Loucy (cell line): Measurements from ENCODE around the gene SLPI.

Experiments used
- H2AFZ ChIP-seq: fragments of 200-600 bp; sonication (generic); 2 replicates; pipeline ENCODE4 v1.6.0; 2016; ENCODE audit warnings: antibody characterized with exemption, mild to moderate bottlenecking, low read length, moderate library complexity
- H3F3A ChIP-seq: fragments of 200-600 bp; 2 replicates; pipeline ENCODE4 v1.6.0; 2016; ENCODE audit warnings: antibody characterized with exemption, low read depth, mild to moderate bottlenecking
- H3K27me3 ChIP-seq: fragments of 200-600 bp; sonication (generic); 2 replicates; pipeline ENCODE4 v1.6.1; 2014; ENCODE audit warnings: low read length, mild to moderate bottlenecking; ENCODE audit not compliant: insufficient read depth, poor library complexity, severe bottlenecking
- H3K36me3 ChIP-seq: fragments of 200-600 bp; sonication (generic); 2 replicates; pipeline ENCODE4 v1.6.1; 2016; ENCODE audit warnings: low read length; ENCODE audit not compliant: insufficient read depth
- H3K4me1 ChIP-seq: fragments of 200-600 bp; sonication (generic); 2 replicates; pipeline ENCODE4 v1.5.1; 2014; ENCODE audit warnings: low read length, mild to moderate bottlenecking; ENCODE audit not compliant: insufficient read depth, poor library complexity, severe bottlenecking
- H3K4me2 ChIP-seq: fragments of 200-600 bp; sonication (generic); 2 replicates; pipeline ENCODE4 v1.6.0; 2014; ENCODE audit warnings: antibody characterized with exemption, low read length, low read depth, mild to moderate bottlenecking; ENCODE audit not compliant: poor library complexity, severe bottlenecking
- H3K4me3 ChIP-seq: fragments of 200-600 bp; sonication (generic); 2 replicates; pipeline ENCODE4 v1.5.1; 2014; ENCODE audit warnings: low read length, mild to moderate bottlenecking, mixed read lengths; ENCODE audit not compliant: poor library complexity, severe bottlenecking
- H3K79me2 ChIP-seq: fragments of 200-600 bp; sonication (generic); 2 replicates; pipeline ENCODE4 v1.6.1; 2014; ENCODE audit warnings: low read length; ENCODE audit not compliant: insufficient read depth
- H3K9ac ChIP-seq: fragments of 200-600 bp; sonication (generic); 2 replicates; pipeline ENCODE4 v1.6.0; 2014; ENCODE audit warnings: mild to moderate bottlenecking, low read depth, low read length, moderate library complexity; ENCODE audit not compliant: poor library complexity, severe bottlenecking
- H3K9me2 ChIP-seq: fragments of 200-600 bp; sonication (generic); replicated peaks from 2 replicates; pipeline ENCODE4 v1.6.1; 2016; ENCODE audit warnings: low read depth, low read length, mixed read lengths
- H3K9me3 ChIP-seq: fragments of 200-600 bp; sonication (generic); 2 replicates; pipeline ENCODE4 v1.6.1; 2014; ENCODE audit warnings: mild to moderate bottlenecking, antibody characterized with exemption, low read length, low read depth; ENCODE audit not compliant: insufficient read depth
- H4K20me1 ChIP-seq: fragments of 200-600 bp; sonication (generic); 2 replicates; pipeline ENCODE4 v1.6.0; 2014; ENCODE audit warnings: antibody characterized with exemption, low read length, mild to moderate bottlenecking; ENCODE audit not compliant: insufficient read depth, poor library complexity, severe bottlenecking
- EZH2phosphoT487 ChIP-seq: fragments of 200-600 bp; IDR thresholded peaks from 2 replicates; pipeline ENCODE4 v1.6.1; 2018; ENCODE audit warnings: antibody characterized with exemption, mild to moderate bottlenecking, moderate library complexity, borderline replicate concordance
- TF ChIP-seq, protein P1 (sequence below): fragments of 200-600 bp; sonication (generic); conservative IDR thresholded peaks from 2 replicates; pipeline ENCODE4 v1.5.1; 2014; ENCODE audit warnings: mild to moderate bottlenecking, antibody characterized with exemption, low read length

The SLPI gene

DNA sequence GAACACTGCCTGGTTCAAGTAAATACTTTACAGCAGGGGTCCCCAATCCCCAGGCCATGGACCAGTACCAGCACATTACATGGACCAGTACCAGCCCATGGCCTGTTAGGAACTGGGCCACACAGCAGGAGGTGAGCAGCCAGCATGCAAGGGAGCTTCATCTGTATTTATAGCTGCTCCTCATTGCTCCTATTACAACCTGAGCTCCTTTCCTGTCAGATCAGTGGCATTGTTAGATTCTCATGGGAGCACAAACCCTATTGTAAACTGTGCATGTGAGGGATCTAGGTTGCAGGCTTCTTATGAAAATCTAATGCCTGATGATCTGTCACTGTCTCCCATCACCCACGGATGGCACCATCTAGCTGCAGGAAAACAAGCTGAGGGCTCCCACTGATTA lies 40.3 kb upstream of the SLPI start:
- no peaks in the 10 kb centered on the region for H3K4me1 ChIP-seq
- no peaks in the 10 kb centered on the region for H3K9me2 ChIP-seq
- TF ChIP-seq, protein P1, sequence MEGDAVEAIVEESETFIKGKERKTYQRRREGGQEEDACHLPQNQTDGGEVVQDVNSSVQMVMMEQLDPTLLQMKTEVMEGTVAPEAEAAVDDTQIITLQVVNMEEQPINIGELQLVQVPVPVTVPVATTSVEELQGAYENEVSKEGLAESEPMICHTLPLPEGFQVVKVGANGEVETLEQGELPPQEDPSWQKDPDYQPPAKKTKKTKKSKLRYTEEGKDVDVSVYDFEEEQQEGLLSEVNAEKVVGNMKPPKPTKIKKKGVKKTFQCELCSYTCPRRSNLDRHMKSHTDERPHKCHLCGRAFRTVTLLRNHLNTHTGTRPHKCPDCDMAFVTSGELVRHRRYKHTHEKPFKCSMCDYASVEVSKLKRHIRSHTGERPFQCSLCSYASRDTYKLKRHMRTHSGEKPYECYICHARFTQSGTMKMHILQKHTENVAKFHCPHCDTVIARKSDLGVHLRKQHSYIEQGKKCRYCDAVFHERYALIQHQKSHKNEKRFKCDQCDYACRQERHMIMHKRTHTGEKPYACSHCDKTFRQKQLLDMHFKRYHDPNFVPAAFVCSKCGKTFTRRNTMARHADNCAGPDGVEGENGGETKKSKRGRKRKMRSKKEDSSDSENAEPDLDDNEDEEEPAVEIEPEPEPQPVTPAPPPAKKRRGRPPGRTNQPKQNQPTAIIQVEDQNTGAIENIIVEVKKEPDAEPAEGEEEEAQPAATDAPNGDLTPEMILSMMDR = no peak
- TF ChIP-seq EZH2phosphoT487 = no peak
- no peak overlapping the region for H3K4me2 ChIP-seq
- H3K79me2 ChIP-seq = no peaks in the 10 kb centered on the region
- no peaks in the 10 kb centered on the region for H3K27me3 ChIP-seq
- H3K9me3 ChIP-seq = no peaks in the 10 kb centered on the region
- no peaks in the 10 kb centered on the region for H3K36me3 ChIP-seq
- H4K20me1 ChIP-seq = no peaks in the 10 kb centered on the region
- H3K9ac ChIP-seq = no peak overlapping the region
- H3K4me3 ChIP-seq = no peak overlapping the region
- H3F3A ChIP-seq = no peaks in the 10 kb centered on the region
- no peak overlapping the region for H2AFZ ChIP-seq

GRCh38 chr20:45294003-45294368 lies 39.6 kb upstream of the SLPI start:
- Histone ChIP-seq H3K9me2 (no peaks in the 10 kb centered on the region), H3F3A (no peaks in the 10 kb centered on the region), H3K4me1 (no peaks in the 10 kb centered on the region), H3K27me3 (no peaks in the 10 kb centered on the region), H3K79me2 (no peaks in the 10 kb centered on the region), H3K36me3 (no peaks in the 10 kb centered on the region), H3K4me2 (no peak overlapping the region), H3K9me3 (no peaks in the 10 kb centered on the region), H2AFZ (no peak overlapping the region), H4K20me1 (no peaks in the 10 kb centered on the region), H3K4me3 (no peak overlapping the region), H3K9ac (no peak overlapping the region)
- no peak for TF ChIP-seq EZH2phosphoT487
- TF ChIP-seq, protein P1 = no peak

DNA sequence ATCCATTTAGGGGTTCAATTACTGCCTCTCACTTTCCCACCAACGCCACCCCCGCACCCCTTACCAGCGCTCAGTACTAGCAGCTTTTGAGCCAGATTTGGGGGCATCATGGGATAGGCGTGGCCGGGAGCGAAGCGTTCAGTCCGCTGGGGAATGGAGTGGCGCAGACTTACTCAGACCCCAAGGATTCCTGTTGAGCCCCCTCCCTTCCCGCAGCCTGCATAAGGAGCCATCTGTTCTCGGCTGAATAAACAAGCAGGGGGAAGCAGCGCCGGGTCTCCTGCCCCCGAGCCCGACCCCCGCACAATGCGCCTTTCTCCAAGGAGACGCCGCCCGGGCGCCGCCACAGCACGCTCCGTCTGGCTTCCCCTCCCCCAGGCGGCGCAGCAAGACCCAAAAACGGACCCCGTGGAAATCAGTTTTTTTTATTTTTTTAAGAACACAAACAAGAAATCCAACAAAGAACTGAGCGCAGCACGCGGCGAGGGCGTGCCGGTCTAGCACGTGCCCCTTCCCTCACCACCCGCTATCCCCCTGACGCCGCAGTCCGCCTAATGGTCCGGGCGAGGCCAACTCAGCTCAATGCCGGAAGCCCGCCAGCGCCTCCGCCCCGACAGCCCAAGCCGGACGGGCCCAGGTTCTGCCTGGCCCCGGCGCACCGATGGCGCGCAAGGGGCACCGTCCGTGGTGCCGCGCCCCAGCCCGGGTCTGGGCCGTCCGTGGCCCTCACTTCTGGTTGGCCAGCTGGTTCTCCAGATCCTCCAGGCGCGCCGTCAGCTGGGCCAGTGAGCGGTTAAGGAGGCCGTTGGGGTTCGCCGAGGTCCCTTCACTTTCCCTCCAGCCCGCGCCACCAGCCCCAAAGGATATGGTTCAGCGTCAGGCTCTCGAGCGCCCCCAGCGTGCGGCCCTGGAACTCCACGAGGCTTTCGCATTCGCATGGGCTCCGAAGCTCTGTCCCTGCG lies 39.0 kb upstream of the SLPI start:
- no peak overlapping the region for H3K9ac ChIP-seq
- H3K9me3 ChIP-seq = no peaks in the 10 kb centered on the region
- H3K27me3 ChIP-seq = no peaks in the 10 kb centered on the region
- no peaks in the 10 kb centered on the region for H3F3A ChIP-seq
- no peaks in the 10 kb centered on the region for H4K20me1 ChIP-seq
- H3K9me2 ChIP-seq = no peaks in the 10 kb centered on the region
- TF ChIP-seq EZH2phosphoT487 = no peak
- TF ChIP-seq, protein P1 = no peak
- H3K4me1 ChIP-seq = no peaks in the 10 kb centered on the region
- no peaks in the 10 kb centered on the region for H3K79me2 ChIP-seq
- no peak overlapping the region for H3K4me2 ChIP-seq
- no peak overlapping the region for H3K4me3 ChIP-seq
- H2AFZ ChIP-seq = no peak overlapping the region
- H3K36me3 ChIP-seq = no peaks in the 10 kb centered on the region
